Astrocyte of the cerebellum (primary cell): ENCODE data around the gene IFFO2.
A peak's percentile ranks its signal among the peaks of the same experiment; 100 is the strongest.

Experiments used
- DNase-seq: peaks from one replicate; pipeline ENCODE4 v3.0.0-alpha.2; 2011; ENCODE audit warnings: low read depth
- H3K4me3 ChIP-seq: 2 replicates; pipeline ENCODE4 v1.5.1; 2011; ENCODE audit warnings: mild to moderate bottlenecking, low read depth, low read length, moderate library complexity
- in situ Hi-C: cut with HindIII; loops from 2 replicates; pipeline ENCODE4 v1.10.0; 2017; ENCODE audit warnings: low sequenced_read_pairs
- TF ChIP-seq, protein P1 (sequence below): IDR thresholded peaks from 2 replicates; pipeline ENCODE4 v1.5.1; 2012; ENCODE audit warnings: low read length, low read depth, moderate library complexity, mild to moderate bottlenecking; ENCODE audit errors: missing control alignments

Gene IFFO2

DNA sequence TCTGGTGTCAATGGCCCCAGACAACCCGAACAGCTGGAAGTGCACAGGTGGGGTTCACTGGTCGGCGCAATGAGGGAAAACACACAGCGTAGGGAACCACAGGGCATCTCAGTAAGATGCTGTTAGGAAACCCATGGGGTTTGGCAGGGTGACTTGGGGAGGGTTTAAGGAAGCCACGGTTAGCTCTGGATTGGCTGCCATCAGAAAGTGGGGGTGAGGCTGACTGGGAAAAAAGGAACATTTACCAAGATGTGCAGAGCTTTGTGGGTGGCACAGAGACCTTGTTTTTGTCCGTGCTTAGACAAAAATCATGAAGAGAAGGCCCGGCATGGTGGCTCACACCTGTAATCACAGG lies 65.1 kb downstream of the IFFO2 start:
- TF ChIP-seq, protein P1, sequence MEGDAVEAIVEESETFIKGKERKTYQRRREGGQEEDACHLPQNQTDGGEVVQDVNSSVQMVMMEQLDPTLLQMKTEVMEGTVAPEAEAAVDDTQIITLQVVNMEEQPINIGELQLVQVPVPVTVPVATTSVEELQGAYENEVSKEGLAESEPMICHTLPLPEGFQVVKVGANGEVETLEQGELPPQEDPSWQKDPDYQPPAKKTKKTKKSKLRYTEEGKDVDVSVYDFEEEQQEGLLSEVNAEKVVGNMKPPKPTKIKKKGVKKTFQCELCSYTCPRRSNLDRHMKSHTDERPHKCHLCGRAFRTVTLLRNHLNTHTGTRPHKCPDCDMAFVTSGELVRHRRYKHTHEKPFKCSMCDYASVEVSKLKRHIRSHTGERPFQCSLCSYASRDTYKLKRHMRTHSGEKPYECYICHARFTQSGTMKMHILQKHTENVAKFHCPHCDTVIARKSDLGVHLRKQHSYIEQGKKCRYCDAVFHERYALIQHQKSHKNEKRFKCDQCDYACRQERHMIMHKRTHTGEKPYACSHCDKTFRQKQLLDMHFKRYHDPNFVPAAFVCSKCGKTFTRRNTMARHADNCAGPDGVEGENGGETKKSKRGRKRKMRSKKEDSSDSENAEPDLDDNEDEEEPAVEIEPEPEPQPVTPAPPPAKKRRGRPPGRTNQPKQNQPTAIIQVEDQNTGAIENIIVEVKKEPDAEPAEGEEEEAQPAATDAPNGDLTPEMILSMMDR: no peak
- no peak overlapping the region for H3K4me3 ChIP-seq
- no peak for DNase-seq
- in situ Hi-C loops: no loop called here

DNA sequence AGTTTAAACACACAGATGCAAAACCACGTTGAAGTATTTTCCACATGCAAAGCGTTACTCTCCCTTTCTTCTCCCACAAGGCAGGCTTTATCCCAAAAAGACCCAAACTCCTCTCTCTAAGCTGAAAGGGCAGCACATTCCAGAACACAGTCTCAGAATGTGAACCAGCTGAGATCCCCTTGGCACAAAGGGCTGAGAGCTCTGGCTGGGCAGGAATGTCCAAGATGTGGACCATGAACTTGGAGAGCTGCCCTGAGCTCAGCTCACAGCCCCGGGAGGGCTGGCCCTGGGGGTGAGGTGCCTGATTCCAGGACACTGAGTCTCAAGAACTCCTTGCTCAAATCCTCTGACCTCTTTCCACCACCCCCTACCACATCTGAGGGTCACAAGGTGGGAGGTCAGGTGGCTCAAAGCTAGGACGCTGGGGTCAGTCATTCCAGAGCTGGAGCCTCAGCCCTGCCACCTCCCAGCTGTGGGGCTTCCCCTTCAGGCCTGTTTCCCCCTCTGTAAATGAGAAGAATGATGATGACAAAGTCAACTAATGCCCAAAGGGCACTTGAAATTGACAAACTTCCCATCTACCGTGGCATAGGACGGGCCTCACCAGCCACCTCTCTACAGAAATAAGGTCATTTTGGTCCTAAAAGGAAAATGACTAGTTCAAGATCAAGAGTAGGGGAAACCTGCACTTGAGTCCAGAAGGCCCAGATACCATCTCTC lies 65.6 kb downstream of the IFFO2 start:
- peak; percentile 54 for DNase-seq
- TF ChIP-seq, protein P1: no peak
- in situ Hi-C loops: no loop called here
- H3K4me3 ChIP-seq: no peak overlapping the region

DNA sequence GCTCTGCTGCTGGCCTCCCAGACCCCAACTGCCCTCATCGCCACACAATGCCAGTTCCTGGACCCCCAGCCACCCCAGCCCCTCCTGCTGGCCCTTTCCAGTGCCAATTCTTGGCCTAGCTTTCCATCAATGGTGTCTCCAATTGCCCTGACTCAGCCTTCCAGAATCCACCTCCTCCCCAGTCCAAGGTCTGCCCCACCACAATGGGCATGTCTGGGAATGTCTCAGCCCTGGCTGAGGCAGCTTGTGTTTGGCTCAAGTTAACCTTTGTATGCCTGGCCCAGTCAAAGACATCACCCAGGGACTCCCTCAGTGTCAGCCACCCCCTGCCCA lies 70.5 kb downstream of the IFFO2 start:
- DNase-seq: no peak
- in situ Hi-C loops: no loop called here
- TF ChIP-seq, protein P1: no peak
- no peak overlapping the region for H3K4me3 ChIP-seq

DNA sequence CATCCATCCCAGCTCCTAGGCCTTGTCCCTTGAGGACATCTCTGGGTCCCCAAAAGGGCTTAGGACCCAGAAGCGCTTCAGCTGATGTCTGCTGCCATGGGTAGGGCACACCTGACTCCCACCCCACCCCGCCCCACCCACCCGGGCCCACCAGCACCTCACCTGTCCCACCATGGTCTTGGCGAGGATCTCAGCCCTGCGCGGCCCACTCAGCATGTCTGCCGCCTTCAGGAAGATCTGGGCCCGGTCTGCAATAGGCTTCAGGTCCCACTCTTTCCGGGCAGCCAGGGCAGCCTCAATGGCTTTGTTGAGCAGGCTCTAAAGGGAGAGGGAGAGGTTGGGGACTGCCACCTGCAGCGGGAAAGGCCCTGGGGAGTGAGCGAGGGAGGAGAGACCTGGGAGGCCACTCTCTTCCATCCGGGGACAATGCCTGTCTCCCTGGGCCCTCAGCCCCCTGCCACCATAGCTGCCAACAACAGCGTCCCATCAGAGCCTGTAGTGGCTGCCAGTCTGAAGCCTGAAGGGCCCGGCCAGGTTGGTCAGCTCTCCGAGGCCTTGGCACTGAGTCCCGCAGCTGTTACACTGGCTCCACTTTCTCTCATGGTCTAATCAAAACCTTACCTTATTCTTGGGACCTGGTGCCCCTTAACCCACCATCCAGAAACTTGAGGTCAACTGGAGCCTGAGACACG lies 71.0 kb downstream of the IFFO2 start:
- H3K4me3 ChIP-seq: no peak overlapping the region
- TF ChIP-seq, protein P1: no peak
- DNase-seq: no peak
- in situ Hi-C loops: no loop called here

DNA sequence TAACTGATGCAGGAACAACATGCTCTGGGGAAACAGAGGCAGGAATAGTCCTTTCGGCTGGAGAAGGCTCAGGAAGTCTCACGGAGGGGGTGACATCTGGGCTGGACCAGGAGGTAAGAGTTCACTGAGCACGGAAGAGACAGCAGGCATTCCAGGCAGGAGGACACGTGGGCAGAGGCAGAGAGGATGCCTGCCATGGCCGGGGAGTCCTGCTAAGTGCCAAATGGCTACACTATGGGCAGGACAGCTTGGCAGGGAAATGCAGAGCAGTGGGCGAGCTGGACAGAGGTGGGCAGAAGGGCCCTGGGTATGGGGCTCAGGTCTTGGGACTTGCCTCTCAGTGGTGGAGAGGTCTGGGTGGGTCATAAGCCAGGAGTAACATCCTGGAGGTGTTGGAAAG lies 71.7 kb downstream of the IFFO2 start:
- no peak for DNase-seq
- no peak overlapping the region for H3K4me3 ChIP-seq
- TF ChIP-seq, protein P1: no peak
- in situ Hi-C loops: no loop called here

DNA sequence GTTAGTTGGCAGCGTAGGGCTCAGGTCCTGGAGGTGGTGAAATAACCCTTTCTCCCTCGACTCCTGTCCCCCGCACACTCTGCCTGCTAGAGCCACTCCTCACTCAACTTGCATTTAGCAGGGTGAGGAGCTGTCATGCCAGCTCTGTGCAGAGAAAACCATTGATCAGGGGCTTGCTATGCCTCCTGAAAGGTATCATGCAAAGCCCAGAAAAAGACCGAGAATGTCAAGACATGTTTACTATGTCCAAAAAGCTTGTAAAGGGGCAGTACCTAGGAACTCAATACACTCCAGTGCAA lies 72.1 kb downstream of the IFFO2 start:
- DNase-seq: no peak
- in situ Hi-C loops: no loop called here
- TF ChIP-seq, protein P1: no peak

More for the DNA sequence above, 72.1 kb downstream of the IFFO2 start:
- no peak overlapping the region for H3K4me3 ChIP-seq
